Neural cell (in vitro differentiated cells): ENCODE data around the gene DNAAF2.
"Not testable (repeated sequence)": the region's sequence is repeated elsewhere in the genome, so short reads cannot be mapped to it uniquely, and the experiment has no call there.

Experiments used
- EP300 ChIP-seq: fragments of 450-650 bp; conservative IDR thresholded peaks from 2 replicates; pipeline ENCODE4 v1.6.1; 2014; ENCODE audit warnings: antibody characterized with exemption, mild to moderate bottlenecking, moderate library complexity; ENCODE audit not compliant: poor library complexity, severe bottlenecking
- EZH2 ChIP-seq: fragments of 200-600, 300-800 bp; shearing (Covaris generic), sonication (generic); IDR thresholded peaks from 2 replicates; pipeline ENCODE4 v1.6.1; 2014; ENCODE audit warnings: antibody characterized with exemption, low read length, borderline replicate concordance, mild to moderate bottlenecking; ENCODE audit not compliant: insufficient read depth, poor library complexity, severe bottlenecking
- MXI1 ChIP-seq: fragments of 450-650 bp; conservative IDR thresholded peaks from 2 replicates; pipeline ENCODE4 v1.6.1; 2014; ENCODE audit warnings: antibody characterized with exemption, mild to moderate bottlenecking; ENCODE audit not compliant: poor library complexity, severe bottlenecking
- POLR2AphosphoS5 ChIP-seq: IDR thresholded peaks from 2 replicates; pipeline ENCODE4 v1.6.1; 2012
- RAD21 ChIP-seq: fragments of 450-650 bp; conservative IDR thresholded peaks from 2 replicates; pipeline ENCODE4 v1.6.1; 2014; ENCODE audit warnings: antibody characterized with exemption, mild to moderate bottlenecking, moderate library complexity
- TF ChIP-seq, protein P1 (sequence below): fragments of 450-650 bp; IDR thresholded peaks from 2 replicates; pipeline ENCODE4 v1.5.1; 2014; ENCODE audit warnings: antibody characterized with exemption, mild to moderate bottlenecking, moderate library complexity; ENCODE audit not compliant: poor library complexity, severe bottlenecking
- TF ChIP-seq, protein P2 (sequence below): IDR thresholded peaks from 2 replicates; pipeline ENCODE4 v1.6.1; 2012; ENCODE audit warnings: borderline replicate concordance

- TF ChIP-seq MXI1, EP300, EZH2, POLR2AphosphoS5, RAD21: not testable (repeated sequence)
- TF ChIP-seq, protein P1, sequence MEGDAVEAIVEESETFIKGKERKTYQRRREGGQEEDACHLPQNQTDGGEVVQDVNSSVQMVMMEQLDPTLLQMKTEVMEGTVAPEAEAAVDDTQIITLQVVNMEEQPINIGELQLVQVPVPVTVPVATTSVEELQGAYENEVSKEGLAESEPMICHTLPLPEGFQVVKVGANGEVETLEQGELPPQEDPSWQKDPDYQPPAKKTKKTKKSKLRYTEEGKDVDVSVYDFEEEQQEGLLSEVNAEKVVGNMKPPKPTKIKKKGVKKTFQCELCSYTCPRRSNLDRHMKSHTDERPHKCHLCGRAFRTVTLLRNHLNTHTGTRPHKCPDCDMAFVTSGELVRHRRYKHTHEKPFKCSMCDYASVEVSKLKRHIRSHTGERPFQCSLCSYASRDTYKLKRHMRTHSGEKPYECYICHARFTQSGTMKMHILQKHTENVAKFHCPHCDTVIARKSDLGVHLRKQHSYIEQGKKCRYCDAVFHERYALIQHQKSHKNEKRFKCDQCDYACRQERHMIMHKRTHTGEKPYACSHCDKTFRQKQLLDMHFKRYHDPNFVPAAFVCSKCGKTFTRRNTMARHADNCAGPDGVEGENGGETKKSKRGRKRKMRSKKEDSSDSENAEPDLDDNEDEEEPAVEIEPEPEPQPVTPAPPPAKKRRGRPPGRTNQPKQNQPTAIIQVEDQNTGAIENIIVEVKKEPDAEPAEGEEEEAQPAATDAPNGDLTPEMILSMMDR, result not testable (repeated sequence)
- TF ChIP-seq, protein P2, sequence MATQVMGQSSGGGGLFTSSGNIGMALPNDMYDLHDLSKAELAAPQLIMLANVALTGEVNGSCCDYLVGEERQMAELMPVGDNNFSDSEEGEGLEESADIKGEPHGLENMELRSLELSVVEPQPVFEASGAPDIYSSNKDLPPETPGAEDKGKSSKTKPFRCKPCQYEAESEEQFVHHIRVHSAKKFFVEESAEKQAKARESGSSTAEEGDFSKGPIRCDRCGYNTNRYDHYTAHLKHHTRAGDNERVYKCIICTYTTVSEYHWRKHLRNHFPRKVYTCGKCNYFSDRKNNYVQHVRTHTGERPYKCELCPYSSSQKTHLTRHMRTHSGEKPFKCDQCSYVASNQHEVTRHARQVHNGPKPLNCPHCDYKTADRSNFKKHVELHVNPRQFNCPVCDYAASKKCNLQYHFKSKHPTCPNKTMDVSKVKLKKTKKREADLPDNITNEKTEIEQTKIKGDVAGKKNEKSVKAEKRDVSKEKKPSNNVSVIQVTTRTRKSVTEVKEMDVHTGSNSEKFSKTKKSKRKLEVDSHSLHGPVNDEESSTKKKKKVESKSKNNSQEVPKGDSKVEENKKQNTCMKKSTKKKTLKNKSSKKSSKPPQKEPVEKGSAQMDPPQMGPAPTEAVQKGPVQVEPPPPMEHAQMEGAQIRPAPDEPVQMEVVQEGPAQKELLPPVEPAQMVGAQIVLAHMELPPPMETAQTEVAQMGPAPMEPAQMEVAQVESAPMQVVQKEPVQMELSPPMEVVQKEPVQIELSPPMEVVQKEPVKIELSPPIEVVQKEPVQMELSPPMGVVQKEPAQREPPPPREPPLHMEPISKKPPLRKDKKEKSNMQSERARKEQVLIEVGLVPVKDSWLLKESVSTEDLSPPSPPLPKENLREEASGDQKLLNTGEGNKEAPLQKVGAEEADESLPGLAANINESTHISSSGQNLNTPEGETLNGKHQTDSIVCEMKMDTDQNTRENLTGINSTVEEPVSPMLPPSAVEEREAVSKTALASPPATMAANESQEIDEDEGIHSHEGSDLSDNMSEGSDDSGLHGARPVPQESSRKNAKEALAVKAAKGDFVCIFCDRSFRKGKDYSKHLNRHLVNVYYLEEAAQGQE, result not testable (repeated sequence)
These were observed 49.9 kb downstream of the DNAAF2 start for GRCh38 chr14:49584981-49585640.
